ENCODE results near the gene SPOCK3. TPM values are rescaled to one million over a fixed set of nuclear protein-coding genes. Genes with fewer than 3 reads are reported as not detected.

The SPOCK3 gene
- total and polyA plus RNA-seq, 10 of the 15 experiments (the other 5 are each of a cell fraction or from before 2014, with no cell fraction given) = 0.06 to 0.39 (median 0.09) TPM; not detected in 5

- ATAC-seq = peak; percentile 55
- H3K4me1 ChIP-seq (ENCODE audit: control insufficient read depth, insufficient read depth, low read length) = no peaks in the 10 kb centered on the region; the same call in 1 of the 2 replicates
- no peak overlapping the region for H3K4me2 ChIP-seq (ENCODE audit: control insufficient read depth, insufficient read depth)
- no peak overlapping the region for H2AFZ ChIP-seq (ENCODE audit: control insufficient read depth, low read depth, low read length)
- CTCF ChIA-PET = interaction anchor here (0.6 kb wide), 1 partner anchor 126 kb away, joined by 3 read pairs; no protein-coding TSS in a partner anchor
- no peak overlapping the region for H3K27ac ChIP-seq (ENCODE audit: control insufficient read depth, insufficient read depth)
- SMC1A ChIA-PET (ENCODE audit: uncharacterized antibody, unreplicated experiment) = interaction anchor here (1.0 kb wide), 1 partner anchor 19 kb away, joined by 3 read pairs; no protein-coding TSS in a partner anchor
- H3K9me3 ChIP-seq (replicated peaks; ENCODE audit: control insufficient read depth, insufficient read depth, low read length) = peaks cover 2% of the 10 kb centered on the region; the same call in 1 of the 3 replicates
- POLR2A ChIA-PET = no interaction called here
- H3K4me3 ChIP-seq = no peak overlapping the region
- no peak for FAIRE-seq
- H4K20me1 ChIP-seq (ENCODE audit: control insufficient read depth, insufficient read depth) = no peaks in the 10 kb centered on the region
- whole genome bisulfite sequencing (ENCODE audit: insufficient coverage, insufficient replicate concordance, low lambda C conversion rate, missing lambda C conversion rate) = 67% methylated on average over 4 of the region's 4 CpGs
- DNase-seq (ENCODE audit: low read depth, low spot score) = no peak
- H3K36me3 ChIP-seq (ENCODE audit: control insufficient read depth in 2 of 2, insufficient read depth in 2 of 2, low read length in 1 of 2) = no peaks in the 10 kb centered on the region
- RAD21 ChIA-PET (ENCODE audit: unreplicated experiment) = no interaction called here
- H3K27me3 ChIP-seq (replicated peaks in 1 of 2; ENCODE audit: control insufficient read depth in 2 of 2, insufficient read depth in 2 of 2, low read length in 1 of 2) = no peaks in the 10 kb centered on the region
- no peak overlapping the region for H3K9ac ChIP-seq (ENCODE audit: control insufficient read depth, insufficient read depth, low read length)
- TF ChIP-seq, protein P1, sequence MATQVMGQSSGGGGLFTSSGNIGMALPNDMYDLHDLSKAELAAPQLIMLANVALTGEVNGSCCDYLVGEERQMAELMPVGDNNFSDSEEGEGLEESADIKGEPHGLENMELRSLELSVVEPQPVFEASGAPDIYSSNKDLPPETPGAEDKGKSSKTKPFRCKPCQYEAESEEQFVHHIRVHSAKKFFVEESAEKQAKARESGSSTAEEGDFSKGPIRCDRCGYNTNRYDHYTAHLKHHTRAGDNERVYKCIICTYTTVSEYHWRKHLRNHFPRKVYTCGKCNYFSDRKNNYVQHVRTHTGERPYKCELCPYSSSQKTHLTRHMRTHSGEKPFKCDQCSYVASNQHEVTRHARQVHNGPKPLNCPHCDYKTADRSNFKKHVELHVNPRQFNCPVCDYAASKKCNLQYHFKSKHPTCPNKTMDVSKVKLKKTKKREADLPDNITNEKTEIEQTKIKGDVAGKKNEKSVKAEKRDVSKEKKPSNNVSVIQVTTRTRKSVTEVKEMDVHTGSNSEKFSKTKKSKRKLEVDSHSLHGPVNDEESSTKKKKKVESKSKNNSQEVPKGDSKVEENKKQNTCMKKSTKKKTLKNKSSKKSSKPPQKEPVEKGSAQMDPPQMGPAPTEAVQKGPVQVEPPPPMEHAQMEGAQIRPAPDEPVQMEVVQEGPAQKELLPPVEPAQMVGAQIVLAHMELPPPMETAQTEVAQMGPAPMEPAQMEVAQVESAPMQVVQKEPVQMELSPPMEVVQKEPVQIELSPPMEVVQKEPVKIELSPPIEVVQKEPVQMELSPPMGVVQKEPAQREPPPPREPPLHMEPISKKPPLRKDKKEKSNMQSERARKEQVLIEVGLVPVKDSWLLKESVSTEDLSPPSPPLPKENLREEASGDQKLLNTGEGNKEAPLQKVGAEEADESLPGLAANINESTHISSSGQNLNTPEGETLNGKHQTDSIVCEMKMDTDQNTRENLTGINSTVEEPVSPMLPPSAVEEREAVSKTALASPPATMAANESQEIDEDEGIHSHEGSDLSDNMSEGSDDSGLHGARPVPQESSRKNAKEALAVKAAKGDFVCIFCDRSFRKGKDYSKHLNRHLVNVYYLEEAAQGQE (IDR thresholded peaks at IDR 0.05; ENCODE audit: low read depth, low read length) = no peak
- TF ChIP-seq NKRF (conservative IDR thresholded peaks at IDR 0.05) (no peak), EED (IDR thresholded peaks at IDR 0.05; ENCODE audit: low read depth) (no peak), SRF (IDR thresholded peaks at IDR 0.05; ENCODE audit: low read depth in 2 of 2, low read length in 2 of 2) (no peak), MEF2B (IDR thresholded peaks at IDR 0.05; ENCODE audit: partially characterized antibody, poor library complexity, severe bottlenecking) (no peak), PML (IDR thresholded peaks at IDR 0.05; ENCODE audit: low read length) (no peak), STAT1 (conservative IDR thresholded peaks at IDR 0.05) (no peak), MYB (IDR thresholded peaks at IDR 0.05; ENCODE audit: borderline replicate concordance, low read depth, low read length) (no peak), PAX5 (IDR thresholded peaks at IDR 0.05; ENCODE audit: borderline replicate concordance, low read depth, low read length) (no peak), TCF3 (IDR thresholded peaks at IDR 0.05; ENCODE audit: borderline replicate concordance, insufficient read depth, low read depth, low read length) (no peak), FOS (IDR thresholded peaks at IDR 0.05; ENCODE audit: borderline replicate concordance, extremely low read depth, insufficient read length) (no peak)
- no TSS peak for BruUV-seq (replicated peaks)
- intact Hi-C loops (cut with micrococcal nuclease; ENCODE audit: unreplicated experiment) = no loop called here
- no peaks in the 10 kb centered on the region for H3K79me2 ChIP-seq (ENCODE audit: control insufficient read depth, insufficient read depth, low read length)
- in situ Hi-C loops (cut with MboI) = no loop called here
Observed at GRCh38 chr4:167221084-167221483, 13.2 kb downstream of the SPOCK3 start.

Measured in GM12878 (cell line).